HFFc6 (cell line): ENCODE data around the gene FAM241A. TPM values are rescaled to one million over a fixed set of nuclear protein-coding genes. Genes with fewer than 3 reads are reported as not detected.

Experiments used
- DNase-seq: peaks from one replicate; pipeline ENCODE4 v3.0.0-alpha.2; 2018
- H3K27ac Mint-ChIP-seq: 2 replicates; pipeline ENCODE4 v1.8.0; 2020; ENCODE audit warnings: mild to moderate bottlenecking, mixed read lengths
- H3K27me3 Mint-ChIP-seq: 2 replicates; pipeline ENCODE4 v1.8.0; 2021; ENCODE audit warnings: mild to moderate bottlenecking, moderate library complexity, mixed read lengths; ENCODE audit not compliant: insufficient read depth
- H3K36me3 Mint-ChIP-seq: 2 replicates; pipeline ENCODE4 v1.8.0; 2021; ENCODE audit warnings: low read depth, mixed read lengths
- H3K4me1 Mint-ChIP-seq: 2 replicates; pipeline ENCODE4 v1.8.0; 2020; ENCODE audit warnings: low read depth, mixed read lengths
- H3K4me3 Mint-ChIP-seq: 2 replicates; pipeline ENCODE4 v1.8.0; 2020; ENCODE audit warnings: mild to moderate bottlenecking, moderate library complexity, mixed read lengths
- H3K9me3 Mint-ChIP-seq: 2 replicates; pipeline ENCODE4 v1.8.0; 2020; ENCODE audit warnings: mild to moderate bottlenecking, mixed read lengths
- CTCF ChIP-seq: fragments of 200-600 bp; sonication (generic); IDR thresholded peaks from 2 replicates; pipeline ENCODE4 v1.5.0; 2021; ENCODE audit warnings: antibody characterized with exemption, mild to moderate bottlenecking
- total RNA-seq, 6 experiments: library from RNA; stranded (reverse); fragmentation: NEBNext Ultra II Directional; extraction: Animal tissue kit (Norgen Biotek cat#: 25700); gene quantifications; 2 replicates in 1 of 6; 3 replicates in 5 of 6; pipeline ENCODE4 v1.2.3, GENCODE V29; 2021

FAM241A gene
- total RNA-seq, 6 experiments from 2014 or later: 0.50 to 0.78 (median 0.57) TPM

DNA sequence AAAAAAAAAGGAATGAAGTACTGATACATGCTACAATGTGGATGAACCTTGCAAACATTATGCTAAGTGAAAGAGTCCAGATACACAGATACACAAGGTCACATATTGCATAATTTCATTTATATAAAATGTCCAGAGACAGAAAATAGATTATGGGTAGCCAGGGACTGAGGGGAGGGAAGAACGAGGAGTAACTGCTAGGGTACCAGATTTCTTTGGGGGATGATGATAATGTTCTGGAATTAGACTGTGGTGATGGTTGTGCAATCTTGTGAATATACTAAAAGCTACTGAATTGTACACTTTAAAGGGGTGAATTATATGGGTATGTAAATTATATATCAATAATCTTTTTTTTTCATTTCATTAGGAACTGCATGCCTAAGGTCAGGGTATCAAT lies 65.5 kb downstream of the FAM241A start:
- TF ChIP-seq CTCF: no peak
- no peaks in the 10 kb centered on the region for H3K9me3 Mint-ChIP-seq
- H3K36me3 Mint-ChIP-seq: no peaks in the 10 kb centered on the region
- no peaks in the 10 kb centered on the region; the same call in 1 of the 2 replicates for H3K27me3 Mint-ChIP-seq
- H3K27ac Mint-ChIP-seq: no peak overlapping the region
- peaks cover 22% of the 10 kb centered on the region for H3K4me1 Mint-ChIP-seq
- H3K4me3 Mint-ChIP-seq: no peak overlapping the region
- DNase-seq: no peak

DNA sequence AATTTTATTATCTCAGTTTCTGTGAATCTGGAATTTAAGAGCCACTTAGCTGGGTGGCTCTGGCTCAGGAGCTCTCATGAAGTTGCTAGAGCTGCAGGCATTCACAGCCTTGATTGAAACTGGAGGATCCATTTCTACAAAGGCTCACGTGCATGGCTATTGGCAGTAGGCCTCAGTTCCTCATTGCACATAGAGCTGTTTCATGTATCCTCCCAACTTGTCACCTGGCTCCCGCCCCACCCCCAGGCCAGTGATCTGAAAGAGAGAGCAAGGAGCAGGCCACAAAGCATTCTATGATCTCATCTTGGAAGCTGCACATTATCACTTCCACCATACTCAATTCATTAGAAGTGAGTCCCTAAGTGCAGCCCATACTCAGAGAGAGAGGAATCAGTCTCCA lies 67.8 kb downstream of the FAM241A start:
- H3K27ac Mint-ChIP-seq: no peak overlapping the region
- no peak for TF ChIP-seq CTCF
- peaks cover 22% of the 10 kb centered on the region for H3K4me1 Mint-ChIP-seq
- no peak for DNase-seq
- no peak overlapping the region for H3K4me3 Mint-ChIP-seq
- H3K36me3 Mint-ChIP-seq: no peaks in the 10 kb centered on the region
- H3K27me3 Mint-ChIP-seq: no peaks in the 10 kb centered on the region; the same call in 1 of the 2 replicates
- no peaks in the 10 kb centered on the region for H3K9me3 Mint-ChIP-seq

- H3K27ac Mint-ChIP-seq: peak overlapping the region; percentile 42
- DNase-seq: peak; percentile 75
- H3K36me3 Mint-ChIP-seq: no peaks in the 10 kb centered on the region
- H3K4me1 Mint-ChIP-seq: peaks cover 22% of the 10 kb centered on the region
- no peaks in the 10 kb centered on the region; the same call in 1 of the 2 replicates for H3K27me3 Mint-ChIP-seq
- peak overlapping the region; percentile 68 for H3K4me3 Mint-ChIP-seq
- H3K9me3 Mint-ChIP-seq: no peaks in the 10 kb centered on the region
- TF ChIP-seq CTCF: no peak
Observed at GRCh38 chr4:112213856-112214255, 68.6 kb downstream of the FAM241A start.

GRCh38 chr4:112214390-112215264 lies 69.4 kb downstream of the FAM241A start:
- Mint-ChIP-seq H3K9me3 (no peaks in the 10 kb centered on the region), H3K27ac (peak overlapping the region; percentile 42), H3K4me3 (peak overlapping the region; percentile 68), H3K4me1 (peaks cover 22% of the 10 kb centered on the region), H3K27me3 (no peaks in the 10 kb centered on the region; the same call in 1 of the 2 replicates), H3K36me3 (no peaks in the 10 kb centered on the region)
- TF ChIP-seq CTCF: peak; percentile 74
- DNase-seq: peak; percentile 19

DNA sequence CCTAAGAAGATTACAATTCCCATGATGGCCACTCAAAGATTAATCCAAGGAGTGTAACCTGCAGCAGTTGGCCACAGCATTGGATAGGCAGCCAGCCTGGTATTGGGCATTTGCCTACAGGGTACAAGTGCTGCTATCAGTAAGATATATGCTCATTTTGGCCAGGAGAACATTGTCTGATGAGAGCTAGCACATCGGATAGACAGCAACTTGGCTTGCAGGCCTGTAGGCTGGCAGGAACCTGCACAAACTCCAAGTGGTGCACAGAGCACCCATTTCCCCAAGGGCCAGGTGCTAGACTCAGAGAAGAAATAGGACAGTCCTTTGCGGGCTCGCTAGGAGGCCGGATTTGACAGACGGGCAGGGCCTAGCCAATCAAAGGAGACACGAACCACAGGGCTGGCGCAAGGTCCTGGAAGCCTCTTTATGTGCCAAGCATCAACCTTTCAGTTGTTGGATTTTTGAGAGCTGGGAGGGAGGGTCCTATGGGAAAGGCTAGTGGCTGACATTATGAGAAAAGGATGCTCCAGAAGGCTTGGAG lies 74.6 kb downstream of the FAM241A start:
- no peak overlapping the region for H3K4me3 Mint-ChIP-seq
- H3K36me3 Mint-ChIP-seq: no peaks in the 10 kb centered on the region
- peaks cover 5% of the 10 kb centered on the region for H3K4me1 Mint-ChIP-seq
- DNase-seq: no peak
- no peak overlapping the region for H3K27ac Mint-ChIP-seq
- H3K27me3 Mint-ChIP-seq: peaks cover 4% of the 10 kb centered on the region
- no peak for TF ChIP-seq CTCF
- H3K9me3 Mint-ChIP-seq: peaks cover 5% of the 10 kb centered on the region
